NCI-H748 (cell line): ENCODE results near the gene VWC2L.

Source experiments
- DNase-seq: peaks from one replicate; lab custom pipeline; 2025; ENCODE audit not compliant: unreplicated experiment; lab: John Stamatoyannopoulos, UW

VWC2L gene

DNA sequence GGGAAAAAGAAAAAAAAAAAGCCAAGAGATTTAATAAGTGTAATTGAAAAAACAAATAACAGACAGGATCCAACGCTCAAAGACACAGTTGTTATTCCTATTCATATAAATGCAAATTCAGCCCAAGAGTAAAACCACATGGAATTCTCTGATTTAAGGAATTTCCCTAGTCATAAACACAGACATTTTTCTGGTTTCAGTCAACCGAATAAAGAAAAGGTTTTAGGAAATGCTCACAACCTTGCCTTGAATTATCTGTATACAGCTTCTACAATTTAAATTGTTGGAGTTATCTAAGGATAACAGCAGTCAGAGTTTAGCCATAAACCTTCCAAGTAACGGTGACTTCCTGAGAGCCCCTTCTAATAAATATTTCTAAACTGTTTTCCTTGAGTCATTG, 122.7 kb downstream of the VWC2L start:
- no peak for DNase-seq

DNA sequence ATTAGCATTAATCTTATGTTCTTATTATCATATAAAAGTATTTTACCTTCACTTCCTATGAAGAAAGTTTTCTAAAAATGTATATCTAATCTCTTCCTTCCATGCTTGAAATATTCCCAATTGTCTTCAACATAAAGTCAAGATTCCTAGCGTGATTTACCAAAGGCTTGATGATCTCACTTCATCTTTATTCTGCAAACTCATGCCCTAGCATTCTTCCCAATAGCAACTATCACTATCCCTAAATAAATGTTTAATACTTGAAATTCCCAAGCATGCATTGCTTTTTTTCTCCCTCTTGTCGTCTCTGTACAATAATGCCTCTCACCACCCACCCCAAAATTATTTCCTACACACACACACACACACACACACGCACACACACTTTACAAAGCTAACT, 125.8 kb downstream of the VWC2L start:
- no peak for DNase-seq

DNA sequence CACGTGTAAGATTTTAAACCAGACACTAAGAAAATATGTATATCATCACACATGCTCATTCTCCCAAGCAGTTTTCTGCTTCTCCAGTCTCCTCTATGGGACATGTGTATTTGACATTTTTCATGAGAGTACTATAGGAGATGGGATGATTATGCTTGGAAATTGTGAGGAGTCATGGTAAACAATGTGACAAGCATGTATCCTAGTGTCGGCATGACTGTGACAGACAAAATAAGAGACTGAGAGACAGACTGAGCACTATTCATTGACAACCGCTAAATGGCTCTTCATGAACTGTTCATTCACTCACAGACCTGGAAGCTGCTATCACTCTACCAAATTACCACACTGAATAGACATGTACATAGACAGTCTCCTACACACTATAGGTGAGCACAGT, 127.1 kb downstream of the VWC2L start:
- DNase-seq = no peak

DNA sequence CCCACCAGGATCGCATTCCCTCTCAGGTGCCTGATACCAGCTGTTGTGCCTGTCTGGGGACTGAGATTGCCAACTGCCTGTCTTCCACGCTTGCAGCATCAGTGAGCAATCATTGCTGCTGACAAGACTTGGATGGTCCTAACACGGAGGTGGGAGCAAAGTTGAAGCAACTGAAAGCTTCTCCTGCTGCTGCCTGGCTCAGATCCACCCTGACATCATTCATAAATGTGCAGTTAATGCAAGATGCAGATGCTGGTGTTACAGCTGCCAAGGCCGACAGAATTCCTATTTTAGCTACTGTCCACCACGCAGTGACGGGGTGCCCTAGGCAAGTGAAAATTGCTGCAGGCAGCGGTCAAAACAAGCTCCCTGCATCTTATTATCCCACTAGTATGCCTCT, 131.4 kb downstream of the VWC2L start:
- DNase-seq = no peak

DNA sequence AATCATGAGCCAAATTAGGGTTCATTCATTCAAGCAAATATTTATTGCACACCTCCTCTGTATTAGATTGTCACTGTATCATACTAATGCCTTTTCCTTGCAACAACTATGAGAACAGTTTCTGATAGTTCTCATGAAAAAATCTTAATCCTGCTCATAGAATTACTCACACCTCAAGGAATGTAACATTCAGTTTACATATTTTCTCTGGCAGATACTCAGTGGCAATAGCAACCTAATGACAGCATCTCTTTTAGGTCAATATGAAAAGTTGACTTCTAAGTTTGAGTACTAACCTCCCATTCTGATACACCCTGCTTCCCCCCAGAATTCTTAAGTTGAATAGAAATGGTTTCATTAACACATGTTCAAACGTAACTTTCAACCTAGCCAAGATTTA, 132.0 kb downstream of the VWC2L start:
- no peak for DNase-seq

DNA sequence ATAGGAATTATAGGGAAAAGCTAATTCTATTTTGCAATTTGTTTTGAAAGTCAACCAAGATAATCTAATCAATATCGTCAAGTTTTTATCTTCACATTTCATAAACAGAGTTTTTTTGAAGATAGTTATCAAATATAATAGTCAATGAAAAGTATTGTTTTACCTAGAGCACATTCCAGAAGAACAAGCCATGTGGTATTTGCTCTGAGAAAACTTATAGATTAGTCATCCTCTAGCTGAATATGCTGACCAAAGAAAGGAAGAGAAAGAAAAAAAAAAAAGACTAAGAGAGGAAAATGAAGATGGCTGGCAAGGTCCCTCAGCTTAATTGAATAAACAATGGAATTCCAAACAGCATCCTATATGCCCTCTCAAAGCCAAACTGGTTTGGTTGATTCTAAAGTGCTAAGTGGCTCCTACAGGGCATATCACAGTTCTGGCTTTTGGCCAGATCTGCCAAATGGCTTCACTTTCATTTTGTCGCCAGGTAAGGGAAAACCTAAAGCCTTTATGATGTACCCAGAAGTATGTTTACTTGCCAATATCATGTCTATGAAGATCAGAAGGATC, 132.6 kb downstream of the VWC2L start:
- peak; percentile 67 for DNase-seq

DNA sequence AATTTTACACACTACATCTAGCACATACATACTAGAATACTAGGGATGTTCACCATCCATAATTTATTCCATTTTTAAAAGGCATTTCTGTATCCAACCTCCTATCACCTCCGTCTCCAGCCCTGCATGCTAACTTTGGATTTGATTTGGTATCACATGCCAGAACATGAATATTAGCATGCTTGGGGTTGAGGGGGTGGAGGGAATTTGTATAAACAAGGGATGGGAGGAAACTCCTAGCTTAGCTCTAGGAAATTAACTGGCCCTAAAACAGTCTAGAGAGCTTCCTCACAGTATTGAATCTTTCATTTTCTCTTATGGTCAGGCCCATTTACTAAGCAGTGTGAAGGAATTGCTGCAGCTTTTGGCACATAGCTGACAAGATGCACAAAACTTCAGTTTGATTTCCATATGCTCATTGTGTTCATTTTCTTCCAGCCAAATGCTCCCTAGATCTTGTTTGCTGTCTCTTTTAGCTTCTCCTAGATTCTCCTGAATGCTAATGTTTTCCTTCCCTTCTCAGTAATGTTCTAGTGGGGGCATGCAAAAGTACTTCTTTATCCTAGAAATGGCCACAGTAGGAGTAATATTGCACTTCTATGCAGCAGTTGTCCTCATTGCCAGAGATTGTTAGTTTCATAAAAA, 135.2 kb downstream of the VWC2L start:
- DNase-seq = no peak

DNA sequence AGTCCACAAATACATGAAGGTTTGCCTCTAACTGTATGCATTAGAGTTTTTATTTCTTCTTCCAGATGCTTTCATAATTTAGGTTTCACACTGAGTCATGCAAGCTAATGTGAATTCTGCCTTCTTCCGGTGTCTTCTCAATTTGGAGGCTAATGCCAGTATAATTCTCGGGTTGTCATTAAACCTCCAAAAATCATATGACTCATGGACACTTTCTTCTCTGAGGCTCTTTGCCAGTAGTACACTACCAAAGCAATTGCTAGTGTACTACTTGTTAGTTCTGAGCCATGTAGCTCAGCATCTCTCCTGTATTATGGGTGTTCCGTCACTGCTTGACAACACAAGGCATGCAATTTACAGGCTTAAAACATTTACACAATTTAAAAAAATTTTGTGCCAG, 137.1 kb downstream of the VWC2L start:
- DNase-seq = no peak

DNA sequence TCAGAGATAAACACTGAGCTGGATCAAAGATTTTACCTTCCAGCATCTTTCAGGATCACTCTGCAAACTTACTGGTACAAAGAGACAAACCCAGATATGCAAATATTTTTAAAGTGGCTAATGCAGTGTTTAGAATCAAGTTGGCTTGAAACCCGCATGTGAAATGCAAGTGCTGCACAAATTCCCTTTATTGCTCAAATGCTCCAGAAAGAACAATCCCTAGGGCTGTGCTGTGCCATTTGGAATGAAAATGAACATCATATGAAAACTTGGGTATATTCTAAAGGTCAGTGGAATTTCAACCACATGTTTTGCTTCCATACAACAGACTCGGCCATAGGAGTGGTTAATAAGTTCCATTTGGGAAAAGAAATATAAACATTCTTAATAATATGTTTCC, 139.1 kb downstream of the VWC2L start:
- DNase-seq = no peak

DNA sequence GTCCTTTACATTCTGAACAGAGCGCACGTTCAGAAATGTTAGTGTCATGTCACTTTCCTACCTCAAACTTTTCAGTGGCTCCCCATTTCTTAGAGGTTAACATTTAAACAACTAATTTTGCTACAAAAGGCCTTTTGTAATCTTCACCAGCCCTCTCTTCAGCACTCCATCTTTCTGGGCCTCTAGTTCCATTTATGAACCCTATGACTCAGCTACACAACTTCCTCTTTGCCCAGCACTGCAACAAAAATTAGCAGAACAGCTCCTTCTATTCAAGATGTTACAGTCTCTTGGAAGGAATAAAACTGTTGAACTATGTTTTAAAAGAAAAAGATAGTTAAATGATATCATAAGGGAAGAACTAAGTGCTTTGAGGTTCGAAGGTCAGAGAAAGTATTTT, 139.9 kb downstream of the VWC2L start:
- no peak for DNase-seq

DNA sequence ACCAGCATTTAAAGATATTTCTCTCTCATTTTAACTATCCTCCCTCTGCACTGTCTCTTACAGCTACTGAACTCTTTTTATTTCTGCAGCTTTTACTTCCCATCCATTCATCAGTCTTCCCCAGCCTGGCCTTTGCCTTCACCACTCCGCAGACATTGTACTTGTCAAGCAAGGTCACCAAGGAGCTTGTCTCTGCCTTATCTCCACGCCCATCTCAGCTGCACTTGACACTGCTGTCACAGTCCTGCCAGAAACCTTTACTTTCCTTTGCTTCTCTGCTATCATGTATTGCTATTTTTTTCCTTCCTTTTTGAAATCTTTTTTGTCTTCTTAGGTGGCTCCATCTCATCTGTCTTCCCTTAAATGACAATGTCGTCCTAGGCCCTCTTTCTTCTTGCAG, 147.0 kb downstream of the VWC2L start:
- DNase-seq = no peak

DNA sequence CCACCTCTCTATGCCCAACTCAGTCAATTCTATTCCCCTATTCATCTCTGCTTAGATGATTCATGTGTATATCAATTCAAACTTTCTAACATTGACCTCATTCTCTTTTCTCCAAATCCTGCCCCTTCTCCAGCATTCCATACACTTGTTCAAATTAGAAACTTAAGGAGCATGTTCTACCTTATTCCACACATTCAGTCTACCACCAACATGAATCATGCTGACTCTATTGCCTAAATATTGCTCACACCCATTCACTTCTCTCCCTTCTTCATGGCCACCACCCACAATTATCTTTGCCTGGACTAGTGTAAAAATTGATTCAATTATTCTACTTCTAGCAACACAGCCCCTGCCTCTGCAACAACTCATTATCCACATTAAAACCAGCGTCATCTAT, 147.5 kb downstream of the VWC2L start:
- no peak for DNase-seq

DNA sequence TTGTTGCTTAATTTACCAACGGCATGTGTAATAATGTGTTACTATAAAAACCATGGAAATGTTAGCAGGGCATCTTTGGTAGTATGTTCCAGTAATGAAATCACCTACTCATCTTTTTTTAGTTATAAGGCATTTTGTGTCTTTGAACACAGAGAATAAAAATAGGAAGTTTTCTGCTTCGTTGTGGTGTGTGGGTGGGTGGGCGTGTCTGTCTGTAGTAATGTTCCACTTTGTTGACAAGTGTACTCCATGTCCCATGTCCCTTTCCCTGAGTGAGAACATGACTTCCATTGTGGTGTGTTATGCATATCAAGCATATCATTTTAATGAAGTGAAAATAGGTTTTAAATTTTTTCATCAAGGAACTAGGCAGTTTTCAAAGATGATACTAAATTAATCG, 149.3 kb downstream of the VWC2L start:
- no peak for DNase-seq

DNA sequence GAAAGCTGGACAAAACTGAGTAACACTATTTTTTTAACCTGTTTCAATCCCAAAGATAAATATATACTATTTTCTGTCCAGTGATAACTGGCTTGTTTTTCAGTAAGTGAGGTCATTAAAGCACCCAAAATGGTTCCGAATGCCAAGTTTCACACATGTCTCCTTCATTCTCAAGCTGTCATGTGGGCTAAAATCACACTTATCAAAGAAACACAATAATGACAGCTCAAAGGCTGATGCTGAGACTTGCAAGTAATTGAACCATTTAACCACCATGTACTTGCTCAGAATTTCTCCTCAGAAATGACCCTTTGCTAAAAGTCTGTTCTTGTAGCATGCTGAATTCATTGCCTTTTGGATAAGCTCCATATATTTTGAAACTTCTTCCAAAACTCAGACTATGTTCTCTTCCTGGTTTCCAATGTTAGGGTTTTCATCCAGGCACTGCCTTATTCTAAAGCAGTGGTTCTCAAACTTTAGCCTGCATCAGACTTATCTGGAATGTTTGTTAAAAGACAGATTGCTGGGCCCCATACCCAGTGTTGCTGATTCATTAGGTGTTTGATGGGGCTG, 149.8 kb downstream of the VWC2L start:
- DNase-seq = no peak

DNA sequence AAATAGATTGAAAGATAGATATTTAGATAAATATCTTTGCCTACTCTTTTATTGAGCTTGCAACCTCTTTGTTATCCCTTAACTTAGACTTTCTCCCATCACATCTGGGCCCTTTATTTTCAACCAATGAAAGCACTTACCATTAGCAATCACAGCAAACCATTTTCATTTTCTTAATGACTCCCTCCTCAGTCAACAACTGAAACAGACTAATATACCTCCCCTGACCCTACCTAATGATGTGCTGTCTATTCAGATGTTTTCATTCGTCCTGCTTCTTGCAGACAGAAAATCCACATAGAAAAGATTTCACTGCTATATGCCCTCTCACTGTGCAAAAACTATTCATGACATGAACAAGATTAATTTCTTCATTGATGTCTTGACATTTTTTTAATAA, 154.4 kb downstream of the VWC2L start:
- DNase-seq = no peak

DNA sequence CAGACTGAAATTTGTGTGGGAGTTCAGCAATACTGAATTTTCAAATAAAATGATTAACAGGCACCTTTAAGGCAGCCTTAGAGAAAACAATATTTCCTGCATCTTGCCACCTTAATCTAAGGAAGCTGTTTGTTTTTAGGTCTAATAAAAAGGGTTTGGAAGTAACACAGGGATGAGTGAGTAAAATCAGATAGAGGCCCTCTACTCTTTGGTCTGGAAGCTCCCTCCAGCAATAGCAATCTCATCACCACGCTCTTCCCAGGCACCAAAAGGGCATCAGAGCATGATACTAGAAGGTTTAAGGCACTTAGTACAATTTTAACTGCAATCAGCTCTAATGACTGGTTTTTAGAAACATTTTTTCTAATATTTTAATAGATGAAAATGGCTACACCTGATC, 155.6 kb downstream of the VWC2L start:
- DNase-seq = no peak

DNA sequence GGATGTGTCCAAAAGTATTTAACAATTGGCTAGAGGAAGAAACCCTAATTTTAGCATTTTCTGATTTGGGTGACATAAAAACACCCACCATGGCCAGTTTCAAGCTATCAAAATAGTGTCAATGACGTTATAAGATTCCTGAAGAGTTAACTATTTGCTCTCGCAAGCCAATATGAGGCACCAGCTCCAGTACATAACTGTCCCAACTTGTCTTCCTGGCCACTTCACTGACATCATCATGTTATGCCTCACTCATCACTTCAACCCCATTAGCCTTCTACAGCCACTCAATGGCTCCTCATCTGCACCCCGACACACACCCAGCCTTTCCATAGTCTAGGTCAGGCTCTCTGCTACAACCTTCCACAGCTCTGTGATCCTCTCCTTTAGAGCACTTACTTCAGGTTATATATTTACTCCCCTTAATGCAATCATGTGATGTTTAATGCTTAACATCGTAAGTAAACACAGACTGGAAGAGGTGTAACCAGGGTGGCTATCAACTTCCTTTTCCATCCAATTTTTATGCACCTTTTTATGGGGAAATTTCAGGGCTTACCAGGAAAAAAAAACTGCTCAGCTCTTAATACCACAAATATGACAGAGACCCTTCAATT, 158.7 kb downstream of the VWC2L start:
- DNase-seq = peak; percentile 11

DNA sequence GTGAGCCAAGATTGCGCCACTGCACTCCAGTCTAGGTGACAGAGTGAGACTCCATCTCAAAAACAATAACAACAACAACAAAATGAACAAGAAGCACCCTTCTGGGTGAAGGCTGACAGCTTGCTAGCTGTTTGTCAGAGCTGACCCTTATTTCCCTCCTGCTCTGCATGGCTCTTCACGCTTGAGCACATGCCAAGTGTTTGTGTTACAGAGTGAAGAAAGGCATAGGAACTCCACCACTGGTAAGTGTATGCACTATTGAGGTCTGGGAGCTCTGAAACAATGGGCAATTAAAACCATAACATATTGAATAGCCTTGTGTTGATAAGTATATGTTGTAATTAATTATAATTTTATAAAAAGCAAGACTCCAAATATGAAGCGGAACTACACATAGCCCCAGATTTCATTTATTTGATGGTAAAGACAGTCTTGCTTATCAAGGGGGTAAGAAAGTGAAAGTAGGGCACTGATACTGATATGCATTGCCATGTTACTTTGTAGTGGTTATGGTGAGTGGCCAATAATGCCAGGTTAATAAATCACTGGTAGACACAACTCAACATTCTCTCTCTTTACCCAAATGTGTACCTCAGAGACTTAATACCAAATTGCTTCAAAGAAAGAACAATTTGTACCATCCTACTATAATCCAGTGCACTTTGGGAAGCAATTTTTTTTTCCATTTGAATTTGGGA, 163.4 kb downstream of the VWC2L start:
- no peak for DNase-seq

DNA sequence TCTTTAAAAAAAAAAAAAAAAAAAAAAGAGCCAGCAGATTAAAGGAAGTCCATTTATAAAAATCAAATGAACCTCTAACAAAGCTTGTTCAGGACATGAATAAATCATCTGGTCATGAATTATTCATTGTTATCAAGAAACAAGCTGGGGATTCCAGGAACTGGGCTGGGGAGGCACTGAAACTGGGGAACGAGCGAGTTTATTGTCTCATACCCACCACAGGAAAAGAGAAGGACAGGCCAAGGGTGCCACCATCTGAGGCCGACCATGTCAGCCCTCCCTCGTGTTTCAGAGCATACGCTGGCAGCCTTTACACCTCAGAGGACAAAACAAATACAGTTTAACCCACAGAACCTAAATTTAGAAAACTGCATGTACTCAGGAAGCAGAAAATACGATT, 164.2 kb downstream of the VWC2L start:
- DNase-seq = no peak

DNA sequence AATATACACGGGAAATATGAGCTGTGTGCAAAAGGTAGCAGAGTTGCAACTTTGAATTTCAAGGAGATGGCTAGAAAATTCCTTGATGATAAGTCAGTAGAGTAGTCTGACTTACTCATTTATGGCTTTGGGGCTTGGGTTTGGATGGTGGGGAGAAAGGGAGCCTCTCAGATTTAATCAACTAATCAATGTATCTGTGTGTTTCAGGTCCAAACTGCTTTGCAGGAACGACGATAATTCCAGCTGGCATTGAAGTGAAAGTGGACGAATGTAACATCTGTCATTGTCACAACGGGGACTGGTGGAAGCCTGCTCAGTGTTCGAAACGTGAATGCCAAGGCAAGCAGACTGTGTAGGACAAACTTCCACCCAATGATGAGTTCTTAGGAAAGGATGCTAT, 164.6 kb downstream of the VWC2L start:
- DNase-seq = no peak

DNA sequence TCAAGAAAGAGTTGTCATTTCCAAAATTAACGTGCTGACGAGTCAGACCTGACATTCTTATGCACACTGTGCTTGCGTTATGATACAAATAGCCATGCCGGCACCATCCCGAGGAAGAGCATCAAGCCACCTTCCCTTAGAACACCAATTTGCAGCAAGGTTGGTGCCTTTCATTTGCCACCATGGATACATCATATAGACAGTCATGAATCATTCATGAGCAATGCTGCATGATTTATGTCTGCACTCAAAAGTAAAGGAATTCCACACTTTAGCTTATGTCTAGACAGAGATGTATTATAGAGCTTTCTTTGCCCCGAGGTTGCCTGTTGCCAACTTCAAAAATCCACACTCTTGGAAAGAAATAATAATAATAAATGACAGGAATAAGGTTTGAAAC, 166.9 kb downstream of the VWC2L start:
- DNase-seq = no peak

DNA sequence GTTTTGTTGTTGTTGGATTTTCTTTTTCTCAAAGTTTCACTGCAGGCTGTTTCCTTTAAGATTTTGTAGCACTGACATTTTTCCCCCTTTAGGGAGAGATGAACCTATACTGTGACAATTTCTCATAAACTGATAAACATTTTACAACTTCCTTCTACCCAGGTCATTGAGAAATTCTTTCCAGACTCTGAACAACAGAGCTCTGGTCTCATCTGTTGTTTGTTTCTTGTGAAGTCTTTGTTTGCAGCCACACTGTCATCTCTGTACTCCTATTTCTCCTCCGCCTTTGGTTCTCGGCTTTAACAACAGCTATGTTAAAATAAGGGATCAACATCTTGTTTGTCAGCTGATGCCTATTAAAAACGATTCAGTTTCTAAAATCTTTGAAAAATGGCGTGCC, 167.6 kb downstream of the VWC2L start:
- no peak for DNase-seq
